Uterus (tissue), 4 donors: ENCODE results near the gene NCAPG2. TPM values are rescaled to one million over a fixed set of nuclear protein-coding genes. Genes with fewer than 3 reads are reported as not detected.

ENCODE experiments used
- DNase-seq, 2 donors: peaks; one replicate each; pipeline ENCODE4 v3.0.0-alpha.2; 2019 to 2020
- H3K27ac ChIP-seq, 2 donors: fragments of 200-600 bp; sonication (generic); 1 replicate in 1 of 2; 2 replicates in 1 of 2; pipeline ENCODE4 v1.5.1; 2016 to 2018
- H3K27me3 ChIP-seq, 2 donors: fragments of 200-600 bp; sonication (generic); one replicate each; pipeline ENCODE4 v1.5.1; 2018 to 2019; ENCODE audit warnings: control low read depth in 1 of 2
- H3K36me3 ChIP-seq, 2 donors: fragments of 200-600 bp; sonication (generic); one replicate each; pipeline ENCODE4 v1.5.1; 2019; ENCODE audit warnings: control low read depth in 1 of 2
- H3K4me1 ChIP-seq, 2 donors: fragments of 200-600 bp; sonication (generic); one replicate each; pipeline ENCODE4 v1.5.1; 2018 to 2019; ENCODE audit warnings: control low read depth in 1 of 2
- H3K4me3 ChIP-seq, 2 donors: fragments of 200-600 bp; sonication (generic); 1 replicate in 1 of 2; 2 replicates in 1 of 2; pipeline ENCODE4 v1.5.1; 2018 to 2019; ENCODE audit warnings: mild to moderate bottlenecking in 1 of 2
- H3K9me3 ChIP-seq, 2 donors: fragments of 200-600 bp; sonication (generic); one replicate each; pipeline ENCODE4 v1.5.1; 2019; ENCODE audit warnings: control low read depth in 1 of 2
- CTCF ChIP-seq, 4 experiments: fragments of 200-600 bp in 2 of 4; fragments of 450-650 bp in 2 of 4; sonication (generic) in 2 of 4; IDR thresholded peaks; one replicate each; pipeline ENCODE4 v1.5.1; 2016 to 2019; ENCODE audit warnings: antibody characterized with exemption in 4 of 4, mild to moderate bottlenecking in 2 of 4, moderate library complexity in 1 of 4
- POLR2A ChIP-seq, 2 donors: fragments of 450-650 bp; IDR thresholded peaks; one replicate each; pipeline ENCODE4 v1.6.1; 2016; ENCODE audit warnings: antibody characterized with exemption in 2 of 2, mild to moderate bottlenecking in 1 of 2, moderate library complexity in 1 of 2
- intact Hi-C: fragments of 100-400 bp; cut with DNase I; formaldehyde crosslinking; loops from one replicate; pipeline ENCODE4 v1.15.1; 2023; ENCODE audit warnings: low total_unique reads
- microRNA-seq: library from miRNA; unstranded; fragments of <30 nt; microRNA quantifications from one replicate; pipeline ENCODE4, GENCODE V29; 2016; ENCODE audit warnings: borderline microRNAs expressed, borderline replicate concordance
- small RNA-seq: library from RNA; depleted of rRNA; stranded (forward); fragments of <200 nt; gene quantifications from one replicate; pipeline ENCODE3, GENCODE V24; 2016
- total RNA-seq, 4 donors: library from RNA; depleted of rRNA in 3 of 4; stranded (reverse); fragments of >200 nt in 3 of 4; gene quantifications; one replicate each; pipeline versions ENCODE4 v1.1.0 to v1.2.4, GENCODE V29; 2014 to 2023
- donor health status: DM: yes; HTN: yes; CAD: no.

NCAPG2 gene
- total RNA-seq, 4 donors from 2014 or later: 0.51 to 36.0 (median 7.8) TPM

GRCh38 chr7:158583810-158584209 is 120.8 kb downstream of the NCAPG2 start:
- TF ChIP-seq POLR2A (IDR thresholded peaks at IDR 0.05) (no peak), CTCF (IDR thresholded peaks at IDR 0.05) (no peak)
- DNase-seq: no peak
- Histone ChIP-seq H3K36me3 (no peaks in the 10 kb centered on the region), H3K4me1 (peaks cover 6 to 14% of the 10 kb centered on the region in 2 donors), H3K9me3 (peaks cover 0 to 8% of the 10 kb centered on the region in 2 donors), H3K27me3 (no peaks in the 10 kb centered on the region), H3K27ac (no peak overlapping the region), H3K4me3 (no peak overlapping the region)
- intact Hi-C loops: no loop called here

- intact Hi-C loops: no loop called here
- no peak overlapping the region for H3K27ac ChIP-seq
- H3K9me3 ChIP-seq: peaks cover 0 to 8% of the 10 kb centered on the region in 2 donors
- TF ChIP-seq CTCF (IDR thresholded peaks at IDR 0.05) (no peak), POLR2A (IDR thresholded peaks at IDR 0.05) (no peak)
- peaks cover 6 to 14% of the 10 kb centered on the region in 2 donors for H3K4me1 ChIP-seq
- no peak for DNase-seq
- H3K4me3 ChIP-seq: no peak overlapping the region
- H3K36me3 ChIP-seq: no peaks in the 10 kb centered on the region
- H3K27me3 ChIP-seq: no peaks in the 10 kb centered on the region
These were observed 121.5 kb downstream of the NCAPG2 start for GRCh38 chr7:158583143-158583542.

GRCh38 chr7:158582089-158582456 is 122.5 kb downstream of the NCAPG2 start:
- Histone ChIP-seq H3K4me3 (no peak overlapping the region), H3K9me3 (peaks cover 0 to 8% of the 10 kb centered on the region in 2 donors), H3K27me3 (no peaks in the 10 kb centered on the region), H3K4me1 (peaks cover 6 to 10% of the 10 kb centered on the region in 2 donors), H3K36me3 (no peaks in the 10 kb centered on the region), H3K27ac (no peak overlapping the region)
- no peak for DNase-seq
- TF ChIP-seq POLR2A (IDR thresholded peaks at IDR 0.05) (no peak), CTCF (IDR thresholded peaks at IDR 0.05) (no peak)
- intact Hi-C loops: no loop called here

GRCh38 chr7:158581440-158582088 is 123.0 kb downstream of the NCAPG2 start:
- H3K27ac ChIP-seq: no peak overlapping the region
- TF ChIP-seq POLR2A (IDR thresholded peaks at IDR 0.05): no peak
- no peak for TF ChIP-seq CTCF (IDR thresholded peaks at IDR 0.05)
- H3K27me3 ChIP-seq: no peaks in the 10 kb centered on the region
- no peak overlapping the region for H3K4me3 ChIP-seq
- H3K36me3 ChIP-seq: no peaks in the 10 kb centered on the region
- peaks cover 0 to 8% of the 10 kb centered on the region in 2 donors for H3K9me3 ChIP-seq
- no peak for DNase-seq
- intact Hi-C loops: no loop called here
- peaks cover 5 to 6% of the 10 kb centered on the region in 2 donors for H3K4me1 ChIP-seq

Small RNAs within 50 kb of the gene (microRNA-seq; reads per million reads assigned to microRNA genes)
- gene MIR5707: not detected

Small RNAs within 50 kb of the gene (small RNA-seq; reads per million reads assigned to genes)
- gene MIR5707 (not detected), gene THAP5P1 (not detected)

Other genes with a start within 250 kb of the NCAPG2 start
- 1 to 10 TPM; 1.2 to 5.2 (median 2.3) TPM for gene PTPRN2, start 117.0 kb downstream of the NCAPG2 start, total RNA-seq
- gene ESYT2, start 124.7 kb upstream of the NCAPG2 start, total RNA-seq: 100 to 1,000 TPM in 2 of 4 donors, 10 to 100 TPM in 2; 91.6 to 159 (median 100) TPM
- 10 to 100 TPM; 10.5 to 36.6 (median 23.3) TPM for gene DYNC2I1, start 151.8 kb upstream of the NCAPG2 start, total RNA-seq